GM12865 (cell line): ENCODE data around the gene ASCC1.
A peak's percentile ranks its signal among the peaks of the same experiment; 100 is the strongest.

Experiments used
- DNase-seq: peaks from one replicate; pipeline ENCODE4 v3.0.0; 2010; ENCODE audit warnings: low read depth
- H3K4me3 ChIP-seq: 2 replicates; pipeline ENCODE4 v1.5.1; 2011; ENCODE audit warnings: mild to moderate bottlenecking, low read depth, low read length, control low read depth
- CTCF ChIP-seq: IDR thresholded peaks from 2 replicates; pipeline ENCODE4 v1.5.1; 2011; ENCODE audit warnings: low read length, control low read depth, low read depth, inconsistent platforms; ENCODE audit not compliant: insufficient read depth; ENCODE audit errors: missing control alignments

ASCC1 gene

GRCh38 chr10:72176701-72177100 lies 39.4 kb downstream of the ASCC1 start:
- no peak for TF ChIP-seq CTCF
- DNase-seq = no peak
- no peak overlapping the region for H3K4me3 ChIP-seq

GRCh38 chr10:72175149-72175548 lies 40.9 kb downstream of the ASCC1 start:
- peak; percentile 47 for DNase-seq
- TF ChIP-seq CTCF = no peak
- H3K4me3 ChIP-seq = no peak overlapping the region

- TF ChIP-seq CTCF = no peak
- DNase-seq = no peak
- H3K4me3 ChIP-seq = no peak overlapping the region
Measured at GRCh38 chr10:72174297-72174662, 41.8 kb downstream of the ASCC1 start.

GRCh38 chr10:72173619-72174296 lies 42.3 kb downstream of the ASCC1 start:
- no peak overlapping the region for H3K4me3 ChIP-seq
- peak; percentile 89 for DNase-seq
- TF ChIP-seq CTCF = no peak

GRCh38 chr10:72173262-72173618 lies 42.8 kb downstream of the ASCC1 start:
- peak; percentile 75 for DNase-seq
- no peak for TF ChIP-seq CTCF
- H3K4me3 ChIP-seq = no peak overlapping the region

GRCh38 chr10:72171175-72171630 lies 44.9 kb downstream of the ASCC1 start:
- H3K4me3 ChIP-seq = no peak overlapping the region
- TF ChIP-seq CTCF = no peak
- DNase-seq = no peak

GRCh38 chr10:72170733-72171132 lies 45.3 kb downstream of the ASCC1 start:
- DNase-seq = no peak

More at GRCh38 chr10:72170733-72171132, 45.3 kb downstream of the ASCC1 start:
- H3K4me3 ChIP-seq = no peak overlapping the region
- TF ChIP-seq CTCF = no peak
